WERI-Rb-1 (cell line): Measurements from ENCODE around the gene MYL12A.

ENCODE experiments used
- DNase-seq: peaks from one replicate; pipeline ENCODE4 v3.0.0-alpha.2; 2020
- H3K27ac ChIP-seq: fragments of 250-450 bp; sonication (Bioruptor Pico); 2 replicates; pipeline ENCODE4 v1.5.1; 2020; ENCODE audit warnings: mild to moderate bottlenecking, moderate library complexity
- H3K27me3 ChIP-seq: fragments of 250-450 bp; sonication (Bioruptor Pico); 2 replicates; pipeline ENCODE4 v1.5.1; 2021; ENCODE audit warnings: mild to moderate bottlenecking, low read depth, moderate library complexity; ENCODE audit not compliant: insufficient read depth, severe bottlenecking
- H3K36me3 ChIP-seq: fragments of 250-450 bp; sonication (Bioruptor Pico); 2 replicates; pipeline ENCODE4 v1.5.1; 2020; ENCODE audit warnings: mild to moderate bottlenecking, moderate library complexity
- H3K4me3 ChIP-seq: 2 replicates; pipeline ENCODE4 v1.5.1; 2011; ENCODE audit warnings: low read depth, mild to moderate bottlenecking, control low read depth, low read length
- H3K9me3 ChIP-seq: fragments of 250-450 bp; sonication (Bioruptor Pico); 2 replicates; pipeline ENCODE4 v1.5.1; 2021; ENCODE audit warnings: mild to moderate bottlenecking, moderate library complexity; ENCODE audit not compliant: severe bottlenecking
- TF ChIP-seq, protein P1 (sequence below): IDR thresholded peaks from 2 replicates; pipeline ENCODE4 v1.5.1; 2011; ENCODE audit warnings: low read depth, mild to moderate bottlenecking, control low read depth, inconsistent platforms, low read length

The MYL12A gene

DNA sequence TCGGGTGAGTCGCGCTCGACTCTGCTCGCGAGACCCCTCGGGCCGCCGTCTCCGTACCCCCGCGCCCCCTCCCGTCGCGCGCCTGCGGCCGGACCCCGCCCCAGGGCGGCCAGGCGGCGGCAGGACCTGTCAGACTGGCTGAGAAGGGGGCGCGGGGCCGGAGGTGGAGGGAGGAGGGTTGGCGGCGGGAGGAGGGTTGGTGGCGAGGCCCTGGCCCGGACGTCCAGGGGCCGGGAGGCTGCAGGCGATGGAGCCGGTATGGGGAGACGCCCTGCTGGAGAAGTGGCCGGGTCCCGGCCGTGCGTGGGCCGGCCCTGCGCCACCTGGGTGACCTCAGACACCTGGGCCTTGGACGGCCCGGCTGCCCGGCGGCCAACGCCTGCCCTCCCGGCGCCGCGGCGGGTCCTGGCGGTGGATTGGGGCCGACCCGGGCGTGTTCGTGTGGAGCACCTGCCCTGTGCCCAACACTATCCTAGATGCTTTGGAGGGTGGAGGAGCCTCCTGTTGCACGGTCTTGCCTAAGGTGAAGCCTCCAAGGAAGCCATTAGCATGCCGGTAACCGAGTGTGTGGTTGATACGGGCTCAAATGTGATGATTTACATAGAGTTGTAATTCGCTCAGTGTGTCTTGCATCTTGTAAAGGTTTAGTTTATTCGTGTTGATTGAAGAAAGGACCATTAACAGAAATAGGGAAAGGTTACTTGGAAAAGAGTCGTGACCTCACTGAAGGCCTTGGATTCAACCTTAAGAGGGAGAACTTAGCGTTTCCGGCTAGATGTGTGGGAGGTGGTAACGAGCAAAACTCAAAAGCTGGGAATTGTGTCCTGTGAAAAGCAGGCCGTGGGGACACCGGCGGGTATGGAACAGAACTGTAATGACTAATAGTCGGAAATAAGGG is 14.9 kb downstream of the MYL12A start:
- Histone ChIP-seq H3K9me3 (no peaks in the 10 kb centered on the region), H3K27me3 (no peaks in the 10 kb centered on the region), H3K4me3 (peak overlapping the region; percentile 85), H3K36me3 (peaks cover 7% of the 10 kb centered on the region; the same call in 1 of the 2 replicates), H3K27ac (peak overlapping the region; percentile 99)
- no peak for DNase-seq
- TF ChIP-seq, protein P1, sequence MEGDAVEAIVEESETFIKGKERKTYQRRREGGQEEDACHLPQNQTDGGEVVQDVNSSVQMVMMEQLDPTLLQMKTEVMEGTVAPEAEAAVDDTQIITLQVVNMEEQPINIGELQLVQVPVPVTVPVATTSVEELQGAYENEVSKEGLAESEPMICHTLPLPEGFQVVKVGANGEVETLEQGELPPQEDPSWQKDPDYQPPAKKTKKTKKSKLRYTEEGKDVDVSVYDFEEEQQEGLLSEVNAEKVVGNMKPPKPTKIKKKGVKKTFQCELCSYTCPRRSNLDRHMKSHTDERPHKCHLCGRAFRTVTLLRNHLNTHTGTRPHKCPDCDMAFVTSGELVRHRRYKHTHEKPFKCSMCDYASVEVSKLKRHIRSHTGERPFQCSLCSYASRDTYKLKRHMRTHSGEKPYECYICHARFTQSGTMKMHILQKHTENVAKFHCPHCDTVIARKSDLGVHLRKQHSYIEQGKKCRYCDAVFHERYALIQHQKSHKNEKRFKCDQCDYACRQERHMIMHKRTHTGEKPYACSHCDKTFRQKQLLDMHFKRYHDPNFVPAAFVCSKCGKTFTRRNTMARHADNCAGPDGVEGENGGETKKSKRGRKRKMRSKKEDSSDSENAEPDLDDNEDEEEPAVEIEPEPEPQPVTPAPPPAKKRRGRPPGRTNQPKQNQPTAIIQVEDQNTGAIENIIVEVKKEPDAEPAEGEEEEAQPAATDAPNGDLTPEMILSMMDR = no peak

DNA sequence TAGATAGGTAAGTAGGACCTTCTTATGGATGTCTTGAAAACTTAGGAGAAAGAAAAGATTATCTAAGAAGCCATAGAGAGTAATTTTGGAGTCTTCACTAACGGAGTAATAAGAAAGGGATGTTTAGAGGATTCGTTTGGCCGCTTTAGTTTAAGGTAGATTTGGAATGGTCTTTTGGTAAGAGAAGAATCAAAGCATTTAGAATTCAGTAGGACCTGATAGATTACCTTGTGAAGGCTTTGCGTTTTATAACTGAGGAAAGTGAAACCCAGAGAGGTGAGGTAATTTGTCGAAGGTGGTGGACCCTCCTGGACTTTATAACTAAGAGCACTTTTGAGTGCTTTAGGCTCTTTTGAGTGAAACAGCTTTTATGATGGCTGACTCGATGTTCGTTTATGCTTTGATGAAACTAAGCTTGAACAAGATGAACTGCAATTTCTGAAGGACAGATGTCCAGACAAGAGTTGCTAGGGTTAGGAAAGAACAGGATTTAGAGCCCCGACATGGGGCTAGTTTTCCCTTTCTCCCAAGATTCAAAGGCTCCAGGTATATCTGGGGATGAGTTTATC is 15.6 kb downstream of the MYL12A start:
- no peak for DNase-seq
- H3K27me3 ChIP-seq = no peaks in the 10 kb centered on the region
- no peaks in the 10 kb centered on the region for H3K9me3 ChIP-seq
- TF ChIP-seq, protein P1 = no peak
- no peak overlapping the region for H3K27ac ChIP-seq
- H3K4me3 ChIP-seq = peak overlapping the region; percentile 85
- H3K36me3 ChIP-seq = peaks cover 4% of the 10 kb centered on the region; the same call in 1 of the 2 replicates

DNA sequence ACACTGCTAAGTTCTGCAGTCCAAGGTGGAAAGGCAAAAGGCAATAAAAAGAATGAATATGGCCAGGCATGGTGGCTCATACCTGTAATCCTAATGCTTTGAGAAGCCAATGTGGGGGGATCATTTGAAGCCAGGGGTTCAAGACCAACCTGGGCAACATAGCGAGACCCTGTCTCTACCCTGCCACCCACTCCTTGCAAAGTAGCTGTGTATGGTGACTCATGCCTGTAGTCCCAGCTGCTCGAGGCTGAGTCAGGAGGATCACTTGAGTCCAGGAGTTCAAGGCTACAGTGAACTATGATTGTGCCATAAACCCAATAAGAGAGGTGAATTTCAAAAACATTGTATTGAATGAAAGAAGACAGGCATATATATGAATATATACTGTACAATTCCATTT is 16.8 kb downstream of the MYL12A start:
- Histone ChIP-seq H3K4me3 (no peak overlapping the region), H3K9me3 (no peaks in the 10 kb centered on the region), H3K36me3 (peaks cover 4% of the 10 kb centered on the region; the same call in 1 of the 2 replicates), H3K27ac (no peak overlapping the region), H3K27me3 (no peaks in the 10 kb centered on the region)
- TF ChIP-seq, protein P1 = no peak
- DNase-seq = no peak

DNA sequence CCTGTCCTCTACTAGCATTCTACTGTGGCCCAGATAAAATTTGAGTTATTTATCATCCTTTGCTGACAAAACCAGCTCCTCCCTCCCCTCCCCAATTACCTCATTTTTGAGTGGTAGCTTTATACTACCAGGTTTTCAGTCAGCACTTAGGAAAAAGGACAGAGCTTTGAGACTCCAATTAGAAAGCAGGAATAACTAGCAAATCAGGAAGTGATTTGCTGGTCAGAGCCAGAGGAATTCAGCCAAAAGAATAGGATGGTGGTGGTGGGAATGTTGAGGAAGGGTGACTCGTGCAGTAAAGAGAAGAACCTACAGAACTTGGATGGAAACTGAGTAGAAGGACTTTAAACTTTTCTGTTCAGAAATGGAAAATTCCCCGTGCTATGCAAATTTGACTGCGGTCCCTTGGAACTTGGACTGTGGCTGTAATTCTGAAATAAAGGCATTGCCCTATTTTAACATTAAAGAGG is 18.0 kb downstream of the MYL12A start:
- no peak overlapping the region for H3K4me3 ChIP-seq
- DNase-seq = no peak
- no peaks in the 10 kb centered on the region for H3K27me3 ChIP-seq

DNA sequence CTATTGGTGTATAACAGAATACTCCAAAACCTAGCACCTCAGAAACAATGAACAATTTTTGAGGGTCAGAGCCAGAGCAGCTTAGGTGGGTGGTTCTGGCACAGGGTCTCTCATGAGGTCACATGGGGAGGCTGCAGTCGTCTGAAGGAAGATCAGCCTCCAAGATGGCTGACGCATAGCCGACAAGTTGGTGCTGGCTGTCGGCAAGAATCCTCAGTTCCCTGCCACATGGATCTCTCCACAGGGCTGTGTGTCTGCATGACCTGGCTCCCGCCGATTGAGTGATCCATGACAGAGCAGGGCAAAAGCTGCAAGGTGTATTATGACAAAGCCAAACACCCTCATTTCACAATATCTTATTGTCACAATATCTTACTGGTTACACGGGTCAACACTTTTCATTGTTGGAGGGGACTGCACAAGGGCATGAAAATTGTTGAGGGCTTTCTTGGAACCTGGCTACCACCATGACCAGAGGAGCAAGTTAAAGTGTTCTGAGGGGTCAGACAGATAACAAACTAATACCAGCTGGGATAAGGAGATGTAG is 18.5 kb downstream of the MYL12A start:
- H3K9me3 ChIP-seq = no peaks in the 10 kb centered on the region
- no peak overlapping the region for H3K27ac ChIP-seq
- H3K27me3 ChIP-seq = no peaks in the 10 kb centered on the region
- no peak overlapping the region for H3K4me3 ChIP-seq
- no peak for DNase-seq
- TF ChIP-seq, protein P1 = no peak
- peaks cover 4% of the 10 kb centered on the region; the same call in 1 of the 2 replicates for H3K36me3 ChIP-seq

More for the DNA sequence above, 18.0 kb downstream of the MYL12A start:
- H3K27ac ChIP-seq = no peak overlapping the region
- H3K9me3 ChIP-seq = no peaks in the 10 kb centered on the region
- H3K36me3 ChIP-seq = peaks cover 4% of the 10 kb centered on the region; the same call in 1 of the 2 replicates
- TF ChIP-seq, protein P1 = no peak
